Fibroblast of skin of right quadriceps (primary cell): ENCODE measurements around the gene TMEM256.

Experiments
- DNase-seq: peaks from one replicate; pipeline ENCODE4 v3.0.0-alpha.2; 2013

The TMEM256 gene

DNA sequence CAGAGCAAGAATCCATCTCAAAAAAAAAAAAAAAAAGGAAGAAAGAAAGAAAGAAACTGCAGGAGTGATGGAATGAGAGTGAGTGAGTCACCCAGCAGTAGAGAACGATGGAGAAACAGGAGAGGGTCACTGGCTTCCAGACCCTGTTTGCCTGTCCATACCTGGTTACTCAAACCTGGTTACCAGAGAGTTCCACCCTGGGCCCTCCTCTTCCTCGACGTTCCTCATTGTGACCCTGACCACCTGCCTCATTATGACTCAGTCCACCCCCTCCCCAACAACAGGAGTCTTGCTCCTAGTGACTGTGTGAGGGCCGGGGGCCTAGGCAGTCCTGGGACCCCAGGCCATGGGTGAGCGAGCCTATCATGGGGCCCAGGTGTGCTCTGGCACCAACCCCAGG lies 24.7 kb upstream of the TMEM256 start, which contains the start of gene SPEM3:
SPEM3 (plus strand) TSS at position 301 of the 400 bp plus-strand sequence; CDS start at position 347, 46 bp downstream.
- DNase-seq, result no peak

DNA sequence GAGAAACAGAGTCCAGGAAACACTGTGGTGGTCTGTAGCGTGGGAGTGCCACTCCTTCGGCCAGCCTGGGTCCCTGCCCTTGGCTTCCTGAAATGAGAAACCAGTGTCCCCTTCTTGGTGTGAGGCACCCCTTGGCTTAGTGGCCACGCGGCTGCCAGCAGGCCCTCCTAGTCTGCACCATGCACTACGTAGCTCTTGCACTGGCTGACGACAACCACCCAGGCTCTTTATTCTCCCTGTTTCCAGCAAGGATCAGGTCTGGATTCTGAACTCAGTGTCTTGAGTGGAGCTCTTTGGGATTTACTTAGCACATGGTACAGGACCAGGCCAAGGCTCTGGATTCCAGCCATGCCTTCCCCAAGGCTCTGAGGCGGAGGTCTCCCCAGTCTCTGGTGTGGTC lies 23.7 kb upstream of the TMEM256 start:
- no peak for DNase-seq

- no peak for DNase-seq
Measured at GRCh38 chr17:7426896-7427489, 23.1 kb upstream of the TMEM256 start.

DNA sequence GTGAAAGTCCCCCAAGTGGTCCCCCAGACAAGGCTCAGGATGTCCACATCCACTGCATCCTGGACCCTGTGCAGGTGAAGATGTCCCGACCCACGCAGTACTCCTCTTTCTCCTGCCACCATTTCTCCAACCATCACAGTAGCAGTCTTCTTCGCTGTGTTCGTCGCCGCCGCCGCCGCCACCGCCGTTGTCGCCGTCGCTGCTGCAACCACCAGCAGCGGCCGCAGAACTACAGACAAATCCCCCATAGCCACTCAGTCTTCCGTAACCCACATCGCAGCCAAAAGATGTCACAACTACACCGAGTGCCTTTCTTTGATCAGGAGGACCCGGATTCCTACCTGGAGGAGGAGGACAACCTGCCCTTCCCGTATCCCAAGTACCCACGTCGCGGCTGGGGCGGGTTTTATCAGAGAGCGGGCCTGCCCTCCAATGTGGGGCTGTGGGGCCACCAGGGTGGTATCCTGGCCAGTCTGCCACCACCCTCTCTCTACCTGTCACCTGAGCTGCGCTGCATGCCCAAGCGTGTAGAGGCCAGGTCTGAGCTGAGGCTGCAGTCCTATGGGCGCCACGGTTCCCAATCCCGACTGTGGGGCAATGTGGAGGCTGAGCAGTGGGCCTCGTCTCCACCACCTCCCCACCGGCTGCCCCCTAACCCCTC lies 22.4 kb upstream of the TMEM256 start:
- DNase-seq, result no peak

DNA sequence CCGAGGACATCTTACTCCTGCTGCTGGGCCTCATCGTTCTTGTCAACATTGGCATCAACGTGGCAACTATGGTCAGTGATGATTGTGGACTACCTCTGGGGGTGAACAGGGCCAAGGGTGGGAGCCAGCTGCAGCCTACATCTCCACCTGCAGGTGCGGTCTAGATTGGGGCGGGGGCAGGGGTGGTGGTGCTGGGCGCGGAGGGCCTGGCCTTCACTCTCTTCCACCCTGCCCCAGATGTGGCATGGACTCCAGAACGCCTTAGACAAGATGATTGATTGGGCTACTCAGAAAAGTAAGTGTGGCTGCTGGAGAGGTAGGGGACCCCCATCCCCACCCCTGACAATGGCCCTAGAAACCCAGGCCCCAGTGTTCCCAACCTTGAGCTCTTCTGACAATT lies 21.9 kb upstream of the TMEM256 start:
- no peak for DNase-seq

DNA sequence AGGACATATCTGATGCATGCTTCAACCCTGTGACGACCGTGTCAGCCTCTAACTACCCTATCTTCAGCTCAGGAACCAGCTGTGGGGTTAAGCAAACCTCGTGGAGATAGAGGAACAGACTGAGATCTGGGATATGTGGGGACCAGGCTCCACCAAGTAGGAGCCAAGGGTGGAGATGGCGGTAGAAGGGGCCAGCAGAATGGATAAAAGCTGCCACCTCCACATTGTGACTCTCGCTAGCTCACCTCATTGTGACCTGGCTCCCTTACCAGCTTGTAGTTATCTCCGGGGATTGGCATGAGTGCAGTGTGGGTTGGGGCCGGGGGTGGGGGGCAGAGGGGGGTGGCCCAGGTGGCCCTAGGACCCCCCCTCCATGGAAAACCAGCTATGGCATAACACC lies 21.4 kb upstream of the TMEM256 start, which contains the start of gene SPEM2:
SPEM2 (plus strand) TSS at position 301 of the 400 bp plus-strand sequence; CDS start at position 374, 73 bp downstream.
- DNase-seq, result no peak

DNA sequence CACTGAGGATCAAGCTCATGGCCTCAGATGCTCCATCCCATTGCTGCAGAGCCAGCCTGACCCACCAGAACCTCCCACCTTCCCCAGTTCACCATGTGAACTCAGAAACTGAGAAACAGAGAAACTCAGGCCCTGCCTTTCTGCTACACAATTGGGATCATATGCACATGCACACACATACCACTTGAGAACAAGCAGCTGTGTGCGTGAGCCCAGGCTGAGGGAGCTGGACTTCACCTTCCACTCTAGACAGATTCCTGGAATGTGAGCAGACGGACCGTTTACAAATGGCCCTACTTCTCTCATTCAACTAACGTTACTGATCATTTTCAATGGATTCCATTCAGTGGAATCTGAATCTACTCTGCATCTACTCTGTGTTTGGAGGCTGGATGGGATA lies 19.8 kb upstream of the TMEM256 start:
- no peak for DNase-seq

- no peak for DNase-seq
Measured at GRCh38 chr17:7421186-7421585, 17.3 kb upstream of the TMEM256 start.

- DNase-seq, result no peak
Measured at GRCh38 chr17:7419819-7420610, 16.1 kb upstream of the TMEM256 start, which contains the start of gene SPEM1. Gene SPEM1, plus strand, starts transcription at chr17:7420324. Its CDS starts 61 bp downstream, at chr17:7420385.

DNA sequence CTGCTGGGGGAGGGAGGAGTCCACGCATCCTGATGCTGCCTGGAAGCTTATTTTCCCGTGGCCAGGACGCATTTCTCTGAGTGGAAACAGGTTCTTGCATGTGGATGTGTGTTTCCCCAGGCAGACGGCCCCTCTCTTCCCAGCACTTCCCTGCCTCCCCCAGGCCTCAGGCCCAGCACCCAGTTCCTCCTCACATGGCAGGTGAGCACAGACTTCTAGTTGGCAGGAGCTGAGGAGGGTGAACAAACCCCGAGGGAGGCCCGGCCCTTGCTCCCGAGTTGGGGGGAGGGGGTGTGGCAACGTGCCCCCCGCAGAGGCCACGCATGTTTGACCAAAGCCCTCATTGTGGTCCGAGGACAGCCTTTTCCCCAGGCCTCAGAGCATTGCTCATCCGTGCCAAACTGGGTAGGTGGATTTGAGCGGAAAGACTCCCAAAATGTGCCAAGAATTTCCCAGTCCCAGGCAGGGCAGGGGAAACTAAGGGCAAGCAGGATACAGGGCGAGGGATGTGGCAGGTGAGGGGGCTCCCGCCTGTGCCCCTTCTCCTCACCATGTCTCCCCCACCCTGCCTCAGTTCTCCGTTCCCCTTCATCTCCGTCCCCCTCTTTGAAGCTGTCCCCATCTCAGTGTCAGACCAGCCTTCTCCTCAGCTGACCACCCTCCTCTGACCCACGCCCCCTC lies 14.7 kb upstream of the TMEM256 start:
- DNase-seq, result no peak

- DNase-seq, result no peak
Measured at GRCh38 chr17:7417056-7417655, 13.3 kb upstream of the TMEM256 start.

- DNase-seq, result no peak
Measured at GRCh38 chr17:7416323-7416722, 12.4 kb upstream of the TMEM256 start.

GRCh38 chr17:7415784-7416183 lies 11.9 kb upstream of the TMEM256 start:
- no peak for DNase-seq

GRCh38 chr17:7414837-7415236 lies 10.9 kb upstream of the TMEM256 start:
- no peak for DNase-seq

- peak; percentile 47 for DNase-seq
Measured at GRCh38 chr17:7413346-7413985, 9.6 kb upstream of the TMEM256 start.

DNA sequence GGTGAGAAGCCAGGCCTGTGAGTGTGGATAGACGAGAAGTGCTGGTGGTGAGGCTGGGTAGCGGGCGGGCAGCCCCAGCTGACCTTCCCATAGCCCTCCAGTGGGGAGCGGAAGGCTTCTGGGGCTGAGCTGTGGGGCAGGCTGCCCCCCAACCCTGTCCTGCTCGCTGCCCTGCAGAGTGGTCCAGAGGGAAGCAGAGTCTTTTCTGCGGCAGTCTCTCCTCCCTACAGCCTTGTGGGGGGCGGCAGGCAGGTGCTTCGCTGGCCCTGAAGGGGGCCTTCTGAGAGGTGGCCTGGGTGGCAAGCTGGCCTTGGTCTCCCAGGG lies 7.5 kb upstream of the TMEM256 start:
- DNase-seq, result no peak

DNA sequence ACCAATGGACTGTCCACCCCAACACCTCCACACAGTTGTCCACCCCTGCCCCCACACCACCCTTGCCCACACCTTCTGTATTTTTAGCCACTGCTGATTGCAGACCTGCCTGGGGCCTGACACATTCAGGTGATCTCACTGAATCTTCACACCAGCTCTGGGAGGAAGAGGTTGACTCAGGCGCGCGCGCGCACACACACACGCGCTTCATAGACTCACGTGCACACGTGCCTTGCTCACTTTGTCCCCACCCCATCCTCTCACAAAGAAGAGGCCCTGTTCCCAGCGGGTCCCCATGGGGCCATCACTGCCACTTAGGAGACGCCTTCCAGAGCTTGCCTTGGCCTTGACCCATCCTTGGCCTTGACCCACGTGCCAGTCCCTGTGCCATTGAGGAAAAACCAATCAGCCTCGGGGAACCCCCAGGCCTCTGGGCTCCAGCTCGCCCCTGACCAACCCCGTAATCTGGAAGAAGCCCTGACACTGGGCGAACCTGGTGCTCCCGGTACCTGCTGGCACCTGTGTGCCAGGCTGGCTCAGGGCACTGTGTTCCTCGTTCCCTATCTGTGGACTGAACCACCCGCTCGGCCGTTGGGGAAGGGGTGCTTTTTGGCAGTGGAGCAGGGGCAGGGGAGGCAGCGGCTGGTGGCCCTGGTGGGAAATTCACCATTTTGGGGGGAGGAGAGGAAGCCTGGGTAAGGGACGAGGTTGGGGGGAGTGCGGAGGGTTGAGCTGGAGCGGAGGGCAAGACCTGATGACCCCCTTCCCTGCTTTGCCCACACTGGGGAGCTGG lies 6.9 kb upstream of the TMEM256 start:
- DNase-seq, result no peak

- no peak for DNase-seq
Measured at GRCh38 chr17:7409716-7410115, 5.8 kb upstream of the TMEM256 start.

- DNase-seq, result no peak
Measured at GRCh38 chr17:7408863-7409262, 5.0 kb upstream of the TMEM256 start.

DNA sequence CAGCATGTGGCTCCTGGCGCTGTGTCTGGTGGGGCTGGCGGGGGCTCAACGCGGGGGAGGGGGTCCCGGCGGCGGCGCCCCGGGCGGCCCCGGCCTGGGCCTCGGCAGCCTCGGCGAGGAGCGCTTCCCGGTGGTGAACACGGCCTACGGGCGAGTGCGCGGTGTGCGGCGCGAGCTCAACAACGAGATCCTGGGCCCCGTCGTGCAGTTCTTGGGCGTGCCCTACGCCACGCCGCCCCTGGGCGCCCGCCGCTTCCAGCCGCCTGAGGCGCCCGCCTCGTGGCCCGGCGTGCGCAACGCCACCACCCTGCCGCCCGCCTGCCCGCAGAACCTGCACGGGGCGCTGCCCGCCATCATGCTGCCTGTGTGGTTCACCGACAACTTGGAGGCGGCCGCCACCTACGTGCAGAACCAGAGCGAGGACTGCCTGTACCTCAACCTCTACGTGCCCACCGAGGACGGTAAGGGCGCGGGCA lies 4.4 kb upstream of the TMEM256 start:
- no peak for DNase-seq

DNA sequence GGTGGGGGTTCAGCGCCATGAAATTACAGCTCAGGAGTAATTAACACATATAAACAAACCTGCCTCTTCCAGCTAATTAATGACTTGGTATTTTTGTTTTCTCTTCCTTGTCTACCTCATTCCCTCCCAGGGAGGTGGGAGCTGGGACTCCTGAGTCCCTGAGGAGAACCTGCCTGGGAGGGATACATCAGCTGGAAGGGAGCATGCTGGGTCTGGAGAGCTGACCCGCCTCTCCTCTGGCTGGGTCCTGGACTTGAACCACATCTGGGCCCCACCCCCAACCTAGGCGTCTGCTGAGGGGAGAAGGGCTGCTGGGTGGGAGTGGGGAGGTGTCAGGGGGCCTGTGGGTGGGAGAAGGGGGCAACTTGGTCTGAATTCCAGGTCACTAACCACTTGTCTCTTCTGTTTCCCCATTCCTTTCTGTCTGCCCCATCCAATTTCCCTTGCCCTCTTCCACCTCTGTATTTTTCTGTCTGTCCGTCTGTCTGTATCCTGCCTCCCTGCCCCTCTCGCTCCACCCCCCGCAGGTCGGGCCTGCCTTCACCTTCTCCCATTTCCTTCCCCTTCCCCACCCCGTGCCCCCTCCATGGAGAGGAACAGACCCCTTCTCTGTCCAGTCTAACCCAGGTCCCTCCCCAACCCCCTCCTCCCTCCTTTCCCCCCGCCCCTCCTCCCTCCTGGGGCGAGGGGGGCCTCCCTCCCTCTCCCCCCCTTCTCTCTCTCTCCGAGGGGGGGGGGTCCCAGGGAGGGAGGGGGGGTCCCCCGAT lies 3.8 kb upstream of the TMEM256 start, which contains the start of gene NLGN2:
NLGN2 (plus strand) TSS at position 361 of the 767 bp plus-strand sequence. CDS start 411 bp downstream, outside the sequence.
- DNase-seq, result no peak
